Activated T-cell treated with anti-CD3 and anti-CD28 coated beads, Interleukin-2, amount 50 U/mL, for 72 hours (primary cell): ENCODE results near the gene KCNK4. TPM values are rescaled to one million over a fixed set of nuclear protein-coding genes. Genes with fewer than 3 reads are reported as not detected.

Experiments used
- ATAC-seq, 2 donors: fragments of 150-1000 bp; cut with Tn5 transposase; replicated peaks in 1 of 2; 2 replicates each; pipeline ENCODE4 v1.10.0; 2021; ENCODE audit warnings: moderate library complexity in 2 of 2, mild to moderate bottlenecking in 1 of 2
- DNase-seq, 2 donors: peaks; one replicate each; pipeline ENCODE4 v3.0.0; 2021 to 2022; ENCODE audit warnings: mixed read lengths in 1 of 2
- H3K27ac Mint-ChIP-seq: one replicate; pipeline ENCODE4 v1.8.0; 2022; ENCODE audit warnings: mild to moderate bottlenecking, moderate library complexity, mixed read lengths
- H3K27me3 Mint-ChIP-seq: one replicate; pipeline ENCODE4 v1.8.0; 2022; ENCODE audit warnings: low read depth, mixed read lengths
- H3K36me3 Mint-ChIP-seq, 2 donors: one replicate each; pipeline ENCODE4 v1.8.0; 2022; ENCODE audit warnings: mixed read lengths in 2 of 2, mild to moderate bottlenecking in 1 of 2; ENCODE audit not compliant: insufficient read depth in 2 of 2
- H3K4me1 Mint-ChIP-seq: one replicate; pipeline ENCODE4 v1.8.0; 2022; ENCODE audit warnings: low read depth, mixed read lengths
- H3K4me3 Mint-ChIP-seq, 2 donors: one replicate each; pipeline ENCODE4 v1.8.0; 2022; ENCODE audit warnings: mild to moderate bottlenecking in 2 of 2, mixed read lengths in 2 of 2, moderate library complexity in 2 of 2
- H3K9me3 Mint-ChIP-seq, 2 donors: one replicate each; pipeline ENCODE4 v1.8.0; 2022; ENCODE audit warnings: mixed read lengths in 2 of 2
- total RNA-seq, 2 donors: library from RNA; stranded (reverse); gene quantifications; one replicate each; pipeline ENCODE4 v1.2.3, GENCODE V29; 2022

The KCNK4 gene
- total RNA-seq, 2 donors from 2014 or later = 0.35 TPM; not detected in 1

GRCh38 chr11:64331569-64332371 lies 40.7 kb downstream of the KCNK4 start:
- H3K27me3 Mint-ChIP-seq = no peaks in the 10 kb centered on the region
- peak overlapping the region; percentile 32 to 40 for H3K4me3 Mint-ChIP-seq
- peak overlapping the region; percentile 6 for H3K27ac Mint-ChIP-seq
- H3K4me1 Mint-ChIP-seq = peaks cover 20% of the 10 kb centered on the region
- DNase-seq (peak; percentile 89 to 92), ATAC-seq (peak; percentile 88 to 91)
- no peaks in the 10 kb centered on the region for H3K36me3 Mint-ChIP-seq
- no peaks in the 10 kb centered on the region for H3K9me3 Mint-ChIP-seq

- Mint-ChIP-seq H3K4me1 (peaks cover 30% of the 10 kb centered on the region), H3K9me3 (no peaks in the 10 kb centered on the region), H3K27ac (no peak overlapping the region), H3K4me3 (no peak overlapping the region), H3K27me3 (no peaks in the 10 kb centered on the region), H3K36me3 (peaks cover 0 to 5% of the 10 kb centered on the region in 2 donors)
- ATAC-seq (no peak), DNase-seq (no peak)
These were observed 42.5 kb downstream of the KCNK4 start for GRCh38 chr11:64333556-64333955.

GRCh38 chr11:64334764-64335735 lies 43.9 kb downstream of the KCNK4 start:
- Mint-ChIP-seq H3K27me3 (no peaks in the 10 kb centered on the region), H3K4me1 (peaks cover 44% of the 10 kb centered on the region), H3K27ac (peak overlapping the region; percentile 68), H3K4me3 (peak overlapping the region; percentile 17 to 42), H3K9me3 (no peaks in the 10 kb centered on the region), H3K36me3 (peaks cover 0 to 9% of the 10 kb centered on the region in 2 donors)
- peak; percentile 73 to 75 for ATAC-seq
- peak; percentile 62 to 76 for DNase-seq

- peak overlapping the region; percentile 48 for H3K27ac Mint-ChIP-seq
- ATAC-seq = no peak
- H3K36me3 Mint-ChIP-seq = peaks cover 0 to 12% of the 10 kb centered on the region in 2 donors
- H3K4me3 Mint-ChIP-seq = peak overlapping the region in 1 of 2 donors; percentile 87
- no peaks in the 10 kb centered on the region for H3K9me3 Mint-ChIP-seq
- H3K4me1 Mint-ChIP-seq = peaks cover 56% of the 10 kb centered on the region
- no peaks in the 10 kb centered on the region for H3K27me3 Mint-ChIP-seq
- no peak for DNase-seq
These were observed 46.6 kb downstream of the KCNK4 start for GRCh38 chr11:64337538-64338249.

GRCh38 chr11:64338716-64339115 lies 47.6 kb downstream of the KCNK4 start:
- H3K36me3 Mint-ChIP-seq = peaks cover 0 to 12% of the 10 kb centered on the region in 2 donors
- no peaks in the 10 kb centered on the region for H3K9me3 Mint-ChIP-seq
- no peak for ATAC-seq
- H3K27ac Mint-ChIP-seq = peak overlapping the region; percentile 82
- peak overlapping the region; percentile 87 to 96 for H3K4me3 Mint-ChIP-seq
- H3K4me1 Mint-ChIP-seq = peaks cover 60% of the 10 kb centered on the region
- H3K27me3 Mint-ChIP-seq = no peaks in the 10 kb centered on the region
- no peak for DNase-seq

GRCh38 chr11:64339286-64339685 lies 48.2 kb downstream of the KCNK4 start:
- DNase-seq (no peak), ATAC-seq (no peak)
- Mint-ChIP-seq H3K36me3 (peaks cover 0 to 12% of the 10 kb centered on the region in 2 donors), H3K4me1 (peaks cover 60% of the 10 kb centered on the region), H3K4me3 (peak overlapping the region; percentile 87 to 96), H3K9me3 (no peaks in the 10 kb centered on the region), H3K27me3 (no peaks in the 10 kb centered on the region), H3K27ac (peak overlapping the region; percentile 82)

- peaks cover 0 to 13% of the 10 kb centered on the region in 2 donors for H3K36me3 Mint-ChIP-seq
- peak within 1 kb of the TSS; percentile 97 for H3K27ac Mint-ChIP-seq
- DNase-seq = peak; percentile 89
- peak; percentile 78 to 83 for ATAC-seq
- no peaks in the 10 kb centered on the region for H3K9me3 Mint-ChIP-seq
- peak within 1 kb of the TSS; percentile 87 to 96 for H3K4me3 Mint-ChIP-seq
- H3K4me1 Mint-ChIP-seq = peaks cover 58% of the 10 kb centered on the region
- H3K27me3 Mint-ChIP-seq = no peaks in the 10 kb centered on the region
These were observed 48.8 kb downstream of the KCNK4 start, which contains the start of gene CCDC88B for GRCh38 chr11:64339754-64340408. Gene CCDC88B (plus strand): TSS chr11:64340204. CDS start chr11:64340267, 63 bp downstream.

GRCh38 chr11:64340671-64341335 lies 49.7 kb downstream of the KCNK4 start:
- DNase-seq (peak; percentile 86 to 87), ATAC-seq (peak; percentile 55 to 56)
- peaks cover under 1 to 17% of the 10 kb centered on the region in 2 donors for H3K36me3 Mint-ChIP-seq
- H3K4me3 Mint-ChIP-seq = peak overlapping the region; percentile 87 to 96
- H3K27ac Mint-ChIP-seq = peak overlapping the region; percentile 97
- H3K4me1 Mint-ChIP-seq = peaks cover 58% of the 10 kb centered on the region
- H3K9me3 Mint-ChIP-seq = no peaks in the 10 kb centered on the region
- no peaks in the 10 kb centered on the region for H3K27me3 Mint-ChIP-seq

GRCh38 chr11:64341429-64341828 lies 50.3 kb downstream of the KCNK4 start:
- DNase-seq (no peak), ATAC-seq (no peak)
- Mint-ChIP-seq H3K4me1 (peaks cover 58% of the 10 kb centered on the region), H3K4me3 (peak overlapping the region; percentile 87 to 96), H3K27me3 (no peaks in the 10 kb centered on the region), H3K9me3 (no peaks in the 10 kb centered on the region), H3K36me3 (peaks cover 2 to 17% of the 10 kb centered on the region in 2 donors), H3K27ac (no peak overlapping the region)

GRCh38 chr11:64341851-64342791 lies 51.0 kb downstream of the KCNK4 start:
- H3K27me3 Mint-ChIP-seq = no peaks in the 10 kb centered on the region
- H3K4me3 Mint-ChIP-seq = peak overlapping the region; percentile 30 to 96
- peaks cover 58% of the 10 kb centered on the region for H3K4me1 Mint-ChIP-seq
- no peak overlapping the region for H3K27ac Mint-ChIP-seq
- peaks cover 2 to 17% of the 10 kb centered on the region in 2 donors for H3K36me3 Mint-ChIP-seq
- peak; percentile 81 to 87 for ATAC-seq
- DNase-seq = peak; percentile 95 to 96
- H3K9me3 Mint-ChIP-seq = no peaks in the 10 kb centered on the region
